ENCODE results near the gene SLC17A8.
A peak's percentile ranks its signal among the peaks of the same experiment; 100 is the strongest.
"Not testable (repeated sequence)": the region's sequence is repeated elsewhere in the genome, so short reads cannot be mapped to it uniquely, and the experiment has no call there.

The SLC17A8 gene

GRCh38 chr12:100422646-100423045 is 65.8 kb downstream of the SLC17A8 start:
- DNase-seq: no peak

- no peak for DNase-seq
These were observed 69.3 kb downstream of the SLC17A8 start for GRCh38 chr12:100426145-100426544.

GRCh38 chr12:100427078-100427477 is 70.2 kb downstream of the SLC17A8 start:
- DNase-seq: no peak

GRCh38 chr12:100430251-100430650 is 73.4 kb downstream of the SLC17A8 start:
- not testable (repeated sequence) for DNase-seq

GRCh38 chr12:100433701-100434100 is 76.8 kb downstream of the SLC17A8 start:
- no peak for DNase-seq

- DNase-seq: no peak
These were observed 77.3 kb downstream of the SLC17A8 start for GRCh38 chr12:100434177-100434576.

- no peak for DNase-seq
These were observed 79.1 kb downstream of the SLC17A8 start for GRCh38 chr12:100435957-100436356.

GRCh38 chr12:100437038-100437841 is 80.4 kb downstream of the SLC17A8 start:
- no peak for DNase-seq

GRCh38 chr12:100439797-100440196 is 82.9 kb downstream of the SLC17A8 start:
- DNase-seq: no peak

- no peak for DNase-seq
These were observed 85.5 kb downstream of the SLC17A8 start for GRCh38 chr12:100442403-100442802.

GRCh38 chr12:100443434-100443833 is 86.6 kb downstream of the SLC17A8 start:
- DNase-seq: no peak

GRCh38 chr12:100445081-100445481 is 88.2 kb downstream of the SLC17A8 start:
- no peak for DNase-seq

- DNase-seq: no peak
These were observed 90.5 kb downstream of the SLC17A8 start for GRCh38 chr12:100447381-100447780.

GRCh38 chr12:100448656-100449055 is 91.8 kb downstream of the SLC17A8 start:
- no peak for DNase-seq

- DNase-seq: no peak
These were observed 93.9 kb downstream of the SLC17A8 start for GRCh38 chr12:100450735-100451134.

- DNase-seq: peak in 1 of 56 donors; percentile 2
These were observed 97.1 kb downstream of the SLC17A8 start for GRCh38 chr12:100453951-100454350.

- DNase-seq: no peak
These were observed 99.0 kb downstream of the SLC17A8 start for GRCh38 chr12:100455896-100456295.

GRCh38 chr12:100458191-100458590 is 101.3 kb downstream of the SLC17A8 start:
- DNase-seq: no peak

GRCh38 chr12:100460702-100461101 is 103.8 kb downstream of the SLC17A8 start:
- DNase-seq: no peak

GRCh38 chr12:100461330-100461973 is 104.6 kb downstream of the SLC17A8 start:
- no peak for DNase-seq

- no peak for DNase-seq
These were observed 106.8 kb downstream of the SLC17A8 start for GRCh38 chr12:100463661-100464060.

GRCh38 chr12:100464529-100464928 is 107.7 kb downstream of the SLC17A8 start:
- no peak for DNase-seq

GRCh38 chr12:100468126-100468525 is 111.3 kb downstream of the SLC17A8 start:
- DNase-seq: no peak
